ENCODE data around the gene GALNT1.

GALNT1 gene

DNA sequence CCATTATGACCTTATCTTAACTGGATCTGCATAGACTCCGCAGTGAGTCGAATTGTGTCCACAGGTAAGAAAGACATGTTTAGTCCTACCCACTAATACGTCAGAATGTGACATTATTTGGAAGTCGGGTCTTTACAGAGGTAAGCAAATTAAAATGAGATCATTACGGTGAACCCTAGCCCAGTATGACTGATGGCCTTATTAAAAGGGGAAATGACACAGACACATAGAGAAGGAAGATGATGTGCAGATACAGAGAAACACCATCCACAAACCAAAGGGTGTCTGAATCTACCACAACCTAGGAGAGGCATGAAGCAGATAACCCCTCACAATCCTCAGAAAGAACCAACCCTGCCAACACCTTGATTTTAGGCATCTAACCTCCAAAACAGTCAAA is 135.6 kb downstream of the GALNT1 start:
- DNase-seq (ENCODE audit: low spot score), result no peak

DNA sequence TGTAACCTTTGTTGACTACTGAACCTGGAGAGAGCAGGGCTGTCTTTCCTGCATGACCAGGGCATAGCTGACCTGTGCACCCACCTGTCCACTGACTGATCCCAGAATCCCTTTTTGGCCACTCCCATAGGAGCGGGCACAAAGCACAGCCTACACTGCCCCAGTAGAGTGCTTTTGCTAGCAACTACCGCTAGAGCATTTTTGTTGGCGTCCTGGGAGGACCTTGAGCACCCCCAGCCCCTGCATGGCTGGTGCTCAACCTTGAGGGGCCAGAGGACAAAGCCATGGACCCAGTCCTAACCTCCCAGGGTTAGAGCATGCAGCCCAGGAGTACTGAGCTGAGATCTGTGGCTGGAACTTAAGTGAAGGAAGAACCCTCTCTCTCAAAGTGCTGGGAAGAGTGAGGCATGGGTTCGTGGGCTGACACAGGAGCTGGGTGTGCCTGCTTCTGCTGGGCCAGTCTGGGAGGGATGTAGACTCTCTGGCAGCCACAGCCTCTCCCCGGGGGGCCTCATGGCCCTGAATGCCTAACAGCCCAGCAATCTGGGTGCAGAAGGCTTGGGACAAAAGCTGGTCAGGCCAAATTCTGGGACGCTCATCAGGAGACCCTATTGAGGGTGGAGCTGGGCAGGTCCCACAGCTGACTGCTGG is 140.0 kb downstream of the GALNT1 start:
- no peak for DNase-seq (ENCODE audit: low spot score)

GRCh38 chr18:35728676-35729075 is 147.1 kb downstream of the GALNT1 start:
- DNase-seq (ENCODE audit: low spot score), result no peak

DNA sequence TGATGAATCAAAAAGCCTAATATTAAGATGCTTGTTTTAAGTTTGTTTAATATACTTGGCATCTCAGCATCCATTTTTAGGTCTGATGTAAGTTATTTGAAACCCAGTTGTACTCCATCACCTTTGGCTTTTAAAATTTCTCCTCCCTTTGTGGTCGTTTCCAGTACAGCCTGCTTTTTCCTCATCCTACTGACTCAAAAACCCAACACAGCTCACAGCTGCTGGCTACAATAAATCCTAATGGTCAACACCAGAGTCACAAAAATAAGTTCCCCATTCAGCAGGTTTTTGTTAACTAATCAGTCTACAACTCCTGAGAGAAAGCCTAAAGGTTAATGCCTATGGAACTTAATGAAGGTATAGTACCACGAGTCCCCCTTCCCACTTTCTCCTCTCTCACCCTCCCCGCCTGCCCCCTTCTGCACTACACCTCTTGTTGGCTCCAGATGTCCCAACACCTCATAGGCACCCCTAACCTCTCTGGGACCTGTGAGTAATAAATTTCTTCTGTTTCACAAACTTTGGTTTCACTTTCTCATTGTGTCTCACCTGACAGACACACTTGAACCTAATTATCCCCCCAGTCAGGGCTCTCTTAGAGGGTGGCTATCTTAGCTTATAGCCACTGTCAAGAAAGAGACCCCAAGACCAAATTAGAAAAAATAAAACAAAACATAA is 148.6 kb downstream of the GALNT1 start:
- no peak for DNase-seq (ENCODE audit: low spot score)

DNA sequence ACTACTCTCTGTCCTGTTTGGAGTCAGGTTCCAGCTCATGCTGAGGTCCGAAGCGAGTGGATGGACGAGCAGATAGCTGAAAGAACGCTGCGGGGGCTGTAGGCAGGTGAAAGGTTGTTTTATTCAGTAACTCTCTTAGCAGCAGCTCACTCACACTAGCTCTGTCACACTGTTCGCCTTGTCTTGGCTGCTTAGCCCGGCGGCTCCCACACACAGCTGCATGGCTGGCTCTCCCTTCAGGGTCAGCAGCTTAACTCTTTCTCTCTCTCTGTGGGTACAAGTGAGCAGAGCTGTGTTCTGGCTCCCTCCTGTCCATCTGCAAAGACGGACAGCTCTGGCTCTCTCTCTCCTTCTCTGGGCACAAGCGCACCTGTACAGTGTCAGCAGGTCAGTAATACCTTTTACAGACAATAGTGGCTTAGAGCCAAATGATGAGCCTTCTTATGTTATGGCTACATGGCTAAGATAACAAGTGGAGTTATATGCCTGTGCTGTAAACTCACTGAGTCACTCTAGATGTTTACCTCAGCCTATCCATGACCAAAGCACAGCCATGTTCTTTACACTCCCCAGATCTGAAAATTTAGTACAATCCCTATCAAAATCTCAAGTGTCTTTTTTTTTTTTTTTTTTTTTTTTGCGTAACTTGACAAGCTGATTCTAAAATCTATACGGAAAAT is 149.3 kb downstream of the GALNT1 start:
- DNase-seq (ENCODE audit: low spot score), result no peak

GRCh38 chr18:35731701-35732100 is 150.2 kb downstream of the GALNT1 start:
- no peak for DNase-seq (ENCODE audit: low spot score)

DNA sequence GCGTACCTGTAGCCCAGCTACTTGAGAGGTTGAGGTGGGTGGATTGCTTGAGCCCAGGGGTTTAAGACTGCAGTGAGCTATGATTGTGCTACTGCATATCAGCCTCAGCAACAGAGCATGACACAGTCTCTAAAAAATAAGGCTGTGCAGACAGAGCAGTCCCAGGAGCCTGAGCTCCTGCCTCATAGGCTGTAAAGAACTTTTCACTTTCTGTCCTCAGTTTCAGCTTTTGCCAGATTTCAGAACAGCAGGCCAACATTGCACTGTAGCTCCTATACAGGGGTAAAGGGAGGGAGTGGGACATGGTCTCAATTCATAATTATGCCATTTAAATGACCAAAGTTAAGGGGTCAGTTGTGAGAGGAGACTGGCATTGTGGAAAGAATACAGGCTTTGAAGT is 150.6 kb downstream of the GALNT1 start:
- no peak for DNase-seq (ENCODE audit: low spot score)

DNA sequence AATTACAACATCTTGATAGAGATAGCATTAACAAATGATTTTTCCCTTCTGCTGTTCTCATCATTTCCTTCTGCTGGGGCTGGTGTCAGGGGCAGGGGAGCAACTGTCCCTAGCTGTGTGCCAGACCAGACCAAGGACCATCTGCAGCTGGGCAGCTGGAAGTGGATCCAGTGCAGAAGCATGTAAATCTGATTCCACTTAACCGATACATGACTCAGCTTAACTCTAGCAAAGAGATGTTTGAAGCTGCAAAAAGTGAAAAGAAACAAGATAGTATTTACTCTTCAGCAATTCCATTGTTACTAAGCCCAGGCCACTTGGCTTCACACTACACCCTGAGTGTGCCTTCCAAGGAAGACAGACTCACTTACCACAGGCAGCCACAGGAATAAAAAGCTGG is 151.1 kb downstream of the GALNT1 start:
- DNase-seq (ENCODE audit: low spot score), result no peak

GRCh38 chr18:35733408-35733807 is 151.9 kb downstream of the GALNT1 start:
- DNase-seq (ENCODE audit: low spot score), result no peak

- no peak for DNase-seq (ENCODE audit: low spot score)
Observed at GRCh38 chr18:35736696-35737095, 155.2 kb downstream of the GALNT1 start.

- DNase-seq (ENCODE audit: low spot score), result no peak
Observed at GRCh38 chr18:35739778-35740177, 158.2 kb downstream of the GALNT1 start.

DNA sequence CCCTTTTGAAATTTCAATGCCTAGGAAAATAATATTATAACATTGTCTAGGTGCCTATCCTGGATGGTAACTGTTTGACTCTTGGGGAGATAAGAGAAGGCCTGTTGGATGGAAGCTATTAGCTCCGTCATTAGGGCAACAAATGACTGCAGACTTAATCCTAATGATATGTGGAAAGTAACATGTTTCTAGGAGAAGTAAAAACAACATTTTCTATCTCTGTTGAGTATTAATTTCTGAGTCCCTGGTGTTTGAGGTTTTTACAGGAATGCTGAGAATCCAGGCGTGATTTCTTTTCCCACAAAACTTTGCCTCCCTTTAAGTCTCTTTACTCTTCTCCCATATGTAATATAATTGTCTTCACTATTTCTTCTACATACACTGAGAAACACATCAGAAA is 159.1 kb downstream of the GALNT1 start:
- no peak for DNase-seq (ENCODE audit: low spot score)

- DNase-seq (ENCODE audit: low spot score), result no peak
Observed at GRCh38 chr18:35743916-35744315, 162.4 kb downstream of the GALNT1 start.

GRCh38 chr18:35745814-35746213 is 164.3 kb downstream of the GALNT1 start:
- no peak for DNase-seq (ENCODE audit: low spot score)

DNA sequence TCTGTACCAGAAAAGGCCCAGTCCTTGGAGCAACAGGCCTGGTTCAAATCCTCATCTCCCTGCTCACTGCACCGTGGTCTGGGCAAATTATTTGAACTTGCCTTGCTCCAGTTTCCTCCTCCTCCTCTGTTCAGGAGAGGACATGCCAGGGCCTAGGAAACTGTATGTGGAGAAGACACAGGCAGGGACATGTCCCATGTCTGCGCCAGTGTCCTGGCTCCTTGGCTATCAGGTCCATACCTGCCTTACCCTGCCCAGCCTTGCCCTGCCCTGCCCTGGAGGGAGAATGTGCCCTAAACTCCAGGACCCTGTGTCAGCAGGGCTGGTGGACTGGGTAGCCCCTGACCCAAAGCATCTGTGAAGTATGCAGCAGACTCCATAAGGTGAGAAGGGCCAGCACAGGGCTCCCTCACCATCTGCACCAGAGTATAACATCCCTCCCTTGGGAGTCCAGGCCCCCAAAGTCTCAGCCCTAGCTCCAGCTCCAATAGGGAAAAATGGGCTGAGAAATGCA is 165.3 kb downstream of the GALNT1 start:
- DNase-seq (ENCODE audit: low spot score), result no peak

DNA sequence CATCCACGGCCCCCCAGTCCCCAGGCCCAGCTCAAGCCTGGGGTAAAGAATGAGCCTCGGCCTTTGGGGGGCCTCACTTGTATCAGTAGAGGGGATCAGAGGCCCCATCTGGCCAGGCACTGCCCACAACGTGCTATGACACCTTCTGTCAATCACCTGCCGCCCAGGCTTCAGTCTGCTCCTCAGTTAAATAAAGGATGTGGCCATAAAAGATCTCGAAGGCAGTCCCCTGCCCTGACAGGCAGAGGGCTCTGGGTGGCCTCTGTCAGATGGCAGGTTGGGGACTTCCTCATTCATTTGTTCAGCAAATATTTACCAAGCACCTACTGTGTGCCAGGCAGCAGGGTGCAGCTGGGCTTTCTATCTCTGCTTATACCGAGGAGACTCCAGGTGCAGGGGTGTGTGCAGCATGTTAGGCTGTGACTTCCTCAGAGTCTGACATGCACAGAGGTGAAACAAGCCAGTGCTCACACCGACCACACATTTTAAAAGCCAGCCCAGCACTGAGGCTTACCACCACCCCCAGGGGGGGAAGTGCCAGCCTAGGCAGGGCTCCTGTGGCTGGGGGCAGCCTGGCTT is 166.4 kb downstream of the GALNT1 start:
- no peak for DNase-seq (ENCODE audit: low spot score)

DNA sequence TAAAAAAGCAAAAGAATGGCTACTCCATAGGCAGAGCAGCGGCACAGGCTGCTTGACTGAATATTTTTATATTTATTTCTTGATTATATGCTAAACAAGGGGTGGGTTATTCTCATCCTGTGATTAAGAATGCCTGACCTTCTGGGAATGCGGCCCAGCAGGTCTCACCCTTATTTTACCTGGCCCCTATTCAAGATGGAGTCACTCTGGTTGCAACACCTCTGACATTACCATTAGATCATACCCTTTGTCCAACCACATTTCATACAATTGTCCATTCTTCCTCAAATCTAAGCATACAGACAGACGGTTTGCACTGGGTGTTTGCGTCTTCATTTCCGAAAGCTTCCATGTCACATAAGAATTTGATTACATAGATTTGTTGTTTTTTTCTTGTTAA is 168.2 kb downstream of the GALNT1 start:
- no peak for DNase-seq (ENCODE audit: low spot score)

- DNase-seq (ENCODE audit: low spot score), result no peak
Observed at GRCh38 chr18:35750929-35751328, 169.4 kb downstream of the GALNT1 start.

DNA sequence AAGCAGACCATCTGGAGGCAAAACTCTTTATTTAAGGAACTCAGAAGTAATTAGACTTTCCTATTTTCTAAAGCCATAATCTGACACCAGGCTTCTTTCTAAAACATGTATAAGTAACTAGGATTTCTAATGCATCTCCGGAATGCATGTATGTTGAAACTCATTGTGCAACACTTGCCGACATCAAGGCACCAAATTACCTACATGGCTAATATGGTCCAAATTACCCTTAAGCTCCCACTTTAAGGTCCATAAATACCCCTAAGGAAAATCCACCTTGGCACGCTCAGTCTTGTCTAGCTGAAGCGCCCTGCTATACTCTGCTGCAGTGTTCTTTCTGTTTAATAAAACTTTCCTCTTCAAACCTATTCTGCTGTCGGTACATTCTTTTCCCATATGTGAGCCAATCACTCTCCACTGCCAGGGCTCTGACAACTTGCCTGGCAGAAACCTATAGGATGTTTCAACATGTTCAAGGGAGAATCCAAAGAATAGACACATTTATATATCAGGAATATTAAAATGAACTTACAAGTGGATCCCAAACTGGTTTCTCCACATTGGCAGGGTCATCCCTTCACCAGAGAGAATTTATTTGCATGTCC is 171.9 kb downstream of the GALNT1 start:
- DNase-seq (ENCODE audit: low spot score), result no peak

DNA sequence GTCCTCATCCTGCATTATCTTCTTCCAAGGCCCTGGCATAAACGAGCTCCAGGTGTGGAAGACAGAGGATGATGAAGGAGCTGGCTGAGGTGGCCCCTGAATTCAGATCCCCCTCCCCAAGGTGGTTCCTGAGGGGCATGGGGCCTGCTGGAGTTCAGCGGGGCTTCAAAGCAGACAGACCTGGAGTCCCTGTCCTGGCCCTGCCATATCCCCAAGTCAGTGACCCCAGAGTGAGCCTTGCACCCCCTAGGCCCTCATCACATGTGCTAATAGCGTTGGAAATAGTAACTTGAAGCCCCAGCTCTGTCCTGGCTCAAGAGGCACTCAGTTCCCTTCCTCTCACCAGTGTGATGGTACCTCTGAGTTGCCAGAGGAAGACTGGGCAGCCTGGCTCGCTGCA is 172.9 kb downstream of the GALNT1 start:
- DNase-seq (ENCODE audit: low spot score), result no peak

DNA sequence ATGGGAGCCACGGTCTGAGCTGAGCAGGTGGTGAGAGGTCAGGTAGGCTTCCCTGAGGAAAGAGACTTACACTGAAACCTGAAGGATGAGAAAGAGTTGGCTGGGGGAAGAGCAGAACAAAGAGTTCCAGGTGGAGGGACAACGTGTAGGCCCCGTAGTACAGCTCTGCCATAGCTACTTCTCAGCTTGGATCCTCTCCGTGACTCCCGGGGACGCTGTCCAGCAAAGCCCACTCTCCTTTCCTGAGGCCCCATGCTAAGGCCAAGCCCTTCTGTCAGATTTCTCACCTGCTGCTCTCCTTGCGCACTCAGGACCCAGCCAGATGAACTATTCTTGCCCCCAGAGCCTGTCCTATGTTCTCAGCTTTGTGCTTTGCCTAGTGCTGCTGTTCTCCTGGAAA is 173.8 kb downstream of the GALNT1 start:
- DNase-seq (ENCODE audit: low spot score), result no peak

- DNase-seq (ENCODE audit: low spot score), result peak; percentile 67
Observed at GRCh38 chr18:35756506-35757117, 175.1 kb downstream of the GALNT1 start.

Data from globus pallidus (tissue), 1 donor.